DMS53 (cell line): ENCODE results near the gene HLA-DOB.
A peak's percentile ranks its signal among the peaks of the same experiment; 100 is the strongest.

Source experiments
- DNase-seq: peaks from one replicate; lab custom pipeline; 2025; lab: John Stamatoyannopoulos, UW

HLA-DOB gene

DNA sequence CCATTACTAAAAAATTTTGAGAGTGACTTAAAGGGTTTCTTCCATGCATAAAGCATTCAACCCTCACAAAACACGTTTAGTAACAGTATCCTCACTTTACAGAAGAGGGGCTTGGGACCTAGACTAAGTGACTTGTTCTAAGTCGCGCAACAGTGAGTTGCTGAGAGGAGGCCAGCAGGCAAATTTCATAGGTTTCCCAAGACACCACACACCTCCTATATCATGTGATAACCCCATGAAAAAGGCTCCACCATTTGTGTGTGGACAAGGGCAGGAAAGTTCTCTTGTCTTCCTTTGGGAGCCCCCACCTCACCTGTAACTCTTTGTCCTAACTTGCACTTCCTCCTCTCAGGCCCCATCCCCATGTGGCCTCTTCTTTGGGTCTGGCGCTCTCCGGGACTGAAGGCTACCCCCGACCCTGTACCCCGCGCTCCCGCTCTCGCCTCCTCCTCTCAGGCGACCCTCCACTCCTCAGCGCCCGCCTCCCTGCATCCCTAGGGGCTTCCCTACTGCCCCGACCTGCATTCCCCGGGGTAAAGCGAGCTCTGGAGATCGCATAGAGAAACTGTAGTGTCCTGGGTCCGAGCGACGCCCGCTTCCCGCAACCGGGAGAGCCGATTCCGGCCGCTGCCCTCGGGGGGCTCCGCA is 26.7 kb upstream of the HLA-DOB start:
- peak; percentile 51 for DNase-seq

DNA sequence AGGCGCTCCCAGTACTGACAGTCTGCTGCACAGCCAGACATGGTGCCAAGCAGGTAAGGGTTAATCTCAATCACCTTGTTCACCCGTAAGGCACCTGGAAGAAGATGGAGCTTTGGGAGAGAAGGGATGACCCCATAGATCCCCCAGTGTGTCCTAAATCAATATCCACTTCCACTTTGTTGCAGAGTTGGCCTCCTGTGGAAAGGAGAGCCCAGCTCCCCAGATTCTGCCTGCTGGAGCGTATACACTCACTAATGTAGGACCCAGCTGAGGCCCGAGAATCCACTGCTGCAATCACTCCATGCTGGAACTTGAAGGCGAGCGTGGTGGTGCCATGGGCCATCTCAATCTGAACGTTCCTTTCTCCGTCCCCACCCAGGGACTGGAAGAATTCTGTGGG is 25.9 kb upstream of the HLA-DOB start:
- no peak for DNase-seq

- no peak for DNase-seq
Measured at GRCh38 chr6:32842021-32842650, 25.3 kb upstream of the HLA-DOB start.

- no peak for DNase-seq
Measured at GRCh38 chr6:32840604-32841246, 23.9 kb upstream of the HLA-DOB start.

- peak; percentile 5 for DNase-seq
Measured at GRCh38 chr6:32839356-32839755, 22.6 kb upstream of the HLA-DOB start.

- DNase-seq = peak; percentile 96
Measured at GRCh38 chr6:32838114-32838958, 21.5 kb upstream of the HLA-DOB start, which contains the start of gene TAP2. Gene TAP2, minus strand, starts transcription at chr6:32838739. Its CDS starts 506 bp downstream, at chr6:32838233.

- DNase-seq = no peak
Measured at GRCh38 chr6:32837651-32838113, 20.9 kb upstream of the HLA-DOB start.

DNA sequence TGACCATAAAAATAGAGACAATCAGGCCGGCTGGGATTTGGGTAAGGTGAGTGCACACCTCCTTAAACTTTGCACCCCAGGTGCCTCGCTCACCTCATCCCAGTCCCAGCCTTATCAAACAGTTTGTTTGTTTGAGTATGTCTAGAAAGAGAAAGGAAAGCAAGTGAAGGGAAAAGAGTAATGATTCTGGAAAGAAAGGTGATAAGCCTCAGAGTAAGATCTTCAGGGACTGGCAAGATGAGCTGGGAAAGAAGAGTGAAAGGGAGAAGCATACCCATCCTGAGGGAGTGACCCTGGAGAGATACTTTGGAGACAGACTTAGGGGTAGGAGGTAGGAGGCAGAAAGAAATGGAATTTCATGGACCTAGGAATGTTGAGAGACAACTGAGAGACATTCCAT is 20.1 kb upstream of the HLA-DOB start:
- DNase-seq = no peak

DNA sequence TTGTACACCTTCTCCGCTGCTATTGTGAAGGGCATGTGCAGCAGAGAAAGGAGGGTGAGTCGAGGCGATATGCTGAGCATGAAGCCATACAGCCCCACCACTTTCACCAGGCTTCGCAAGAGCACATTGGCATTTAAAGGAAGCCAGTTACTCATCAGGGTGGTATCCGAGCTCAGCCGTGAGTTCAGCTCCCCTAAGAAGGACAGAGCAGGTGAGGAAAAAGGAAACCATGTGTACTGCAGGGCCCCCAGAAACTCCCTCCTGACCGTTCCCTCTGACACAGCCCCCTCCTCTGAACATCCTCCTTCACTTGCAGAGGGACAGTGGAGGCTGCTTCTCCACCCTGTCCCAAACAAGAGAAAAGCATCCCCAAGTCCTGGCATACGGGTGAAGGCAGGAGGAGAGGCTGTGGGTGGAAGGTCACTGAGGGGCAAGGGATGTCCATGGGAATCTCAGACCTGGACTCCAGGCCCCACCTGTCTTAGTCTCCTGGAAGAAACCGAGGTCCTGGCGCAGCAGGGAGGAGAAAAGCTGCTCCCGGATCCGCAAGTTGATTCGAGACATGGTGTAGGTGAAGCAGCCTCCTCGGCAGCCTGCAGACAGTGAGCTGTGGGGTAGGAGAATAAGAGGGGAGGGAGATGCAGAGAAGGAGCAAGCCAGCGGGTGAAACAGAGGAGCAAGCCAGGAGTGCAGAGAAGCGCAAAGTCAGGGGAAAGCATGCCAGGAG is 18.5 kb upstream of the HLA-DOB start:
- DNase-seq = no peak

DNA sequence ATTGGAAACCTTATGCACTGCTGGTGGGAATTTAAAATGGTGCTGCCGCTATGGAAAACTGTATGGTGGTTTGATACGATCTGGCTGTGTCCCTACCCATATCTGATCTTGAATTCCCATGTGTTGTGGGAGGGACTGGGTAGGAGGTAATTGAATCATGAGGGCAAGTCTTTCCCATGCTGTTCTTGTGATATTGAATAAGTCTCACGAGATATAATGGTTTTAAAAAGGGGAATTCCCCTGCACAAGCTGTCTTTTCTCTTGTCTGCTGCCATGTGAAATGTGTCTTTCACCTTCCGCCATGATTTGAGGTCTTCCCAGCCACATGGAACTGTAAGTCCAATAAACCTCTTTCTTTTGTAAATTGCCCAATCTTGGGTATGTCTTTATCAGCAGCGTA is 16.9 kb upstream of the HLA-DOB start:
- DNase-seq = no peak

DNA sequence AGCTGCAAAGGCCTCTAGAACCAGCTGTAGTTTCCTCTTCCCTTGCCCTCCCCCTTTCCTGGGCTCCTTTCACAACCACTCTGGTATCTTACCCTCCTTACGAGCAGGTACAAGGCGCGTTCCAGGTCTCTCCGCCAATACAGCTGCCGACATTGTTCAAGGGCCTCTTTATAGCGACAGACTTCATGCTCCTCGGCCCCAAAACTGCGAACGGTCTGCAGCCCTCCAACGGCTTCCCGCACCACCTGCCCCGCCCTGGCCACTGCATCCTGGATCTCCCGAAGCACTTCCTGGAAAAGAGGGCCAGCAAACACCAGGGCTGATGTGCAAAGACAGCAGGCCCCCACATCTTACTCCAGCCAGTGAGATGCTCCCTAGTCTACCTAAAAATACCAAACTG is 15.7 kb upstream of the HLA-DOB start:
- no peak for DNase-seq

DNA sequence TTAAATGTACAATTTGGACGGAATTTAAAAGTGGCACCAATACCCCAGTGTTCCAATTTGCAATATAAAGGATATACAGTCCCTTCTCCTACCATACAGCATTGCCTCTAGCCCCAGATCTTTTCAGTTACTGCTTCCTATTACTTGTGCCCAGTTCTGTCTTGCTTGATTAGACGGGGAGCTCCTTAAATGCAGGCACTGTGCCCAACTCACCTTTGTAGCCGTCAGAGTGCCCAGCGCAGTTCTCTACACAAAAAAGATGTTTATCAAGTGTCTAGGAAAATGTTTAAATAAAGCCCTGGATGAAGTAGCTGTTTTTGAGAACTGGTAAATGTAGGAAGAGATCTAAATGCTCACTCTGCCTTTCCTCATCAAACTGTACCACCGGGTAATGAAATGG is 14.1 kb upstream of the HLA-DOB start:
- no peak for DNase-seq

GRCh38 chr6:32830017-32830416 is 13.2 kb upstream of the HLA-DOB start:
- no peak for DNase-seq

DNA sequence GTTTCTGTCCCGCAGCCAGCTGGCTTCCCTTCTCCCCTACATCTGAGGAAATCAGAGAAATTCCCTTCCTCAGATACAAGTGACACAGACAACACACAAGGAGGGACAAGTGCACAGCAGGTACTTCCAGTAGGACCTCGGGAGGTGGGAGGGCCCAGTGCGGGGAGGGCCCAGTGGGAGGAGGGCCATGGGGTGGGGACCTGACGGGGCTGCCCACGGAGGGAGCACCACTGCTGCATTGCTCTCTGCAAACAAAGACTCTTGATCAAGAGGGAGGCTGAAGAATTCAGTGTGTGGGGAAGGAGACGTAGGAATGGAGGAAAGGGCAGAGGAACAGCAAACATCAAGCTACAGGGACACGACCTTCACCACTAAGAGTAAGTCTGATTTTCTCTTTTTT is 12.7 kb upstream of the HLA-DOB start:
- DNase-seq = no peak

DNA sequence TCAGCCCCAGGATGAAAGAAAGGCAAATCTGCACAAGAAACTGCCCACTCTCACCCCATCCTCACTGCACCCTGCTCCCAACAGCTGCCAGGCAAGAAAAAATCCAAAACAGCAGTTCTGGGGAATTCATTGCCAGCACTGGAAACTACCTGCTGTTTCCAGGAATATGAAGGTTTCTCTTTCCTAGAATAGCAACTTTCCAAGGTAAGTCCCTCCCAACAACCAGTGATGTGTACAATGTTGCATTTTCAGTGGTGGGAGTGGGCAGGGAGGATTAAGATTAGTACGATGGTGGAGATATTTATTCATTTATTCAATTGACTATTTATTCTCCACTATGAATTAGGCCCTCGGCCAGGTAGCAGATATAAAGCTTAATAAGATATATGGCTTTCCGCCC is 10.2 kb upstream of the HLA-DOB start:
- DNase-seq = no peak

- DNase-seq = peak; percentile 54
Measured at GRCh38 chr6:32825966-32826365, 9.2 kb upstream of the HLA-DOB start.

DNA sequence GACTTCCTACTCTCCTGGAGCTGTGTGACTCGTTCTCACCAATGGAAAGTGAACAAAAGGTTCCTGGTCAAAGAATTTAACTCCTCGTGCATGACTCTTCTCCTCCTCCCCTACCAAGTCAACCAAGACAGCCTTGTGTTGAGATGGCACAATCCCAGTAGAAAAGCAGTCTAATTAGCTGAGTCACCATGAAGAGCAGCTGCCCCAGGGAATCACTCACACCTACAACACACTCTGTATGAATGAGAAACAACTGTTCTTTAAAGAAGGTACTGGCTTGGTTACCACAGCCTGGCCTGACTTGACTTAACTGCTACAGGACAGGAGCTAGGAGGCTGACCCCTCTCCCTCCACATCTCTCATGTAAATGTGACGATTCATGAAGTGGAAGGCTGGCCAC is 2.9 kb upstream of the HLA-DOB start:
- DNase-seq = peak; percentile 73

- no peak for DNase-seq
Measured at GRCh38 chr6:32818867-32819266, 2.1 kb upstream of the HLA-DOB start.

GRCh38 chr6:32815996-32816395 is 806 bp downstream of the HLA-DOB start:
- no peak for DNase-seq

DNA sequence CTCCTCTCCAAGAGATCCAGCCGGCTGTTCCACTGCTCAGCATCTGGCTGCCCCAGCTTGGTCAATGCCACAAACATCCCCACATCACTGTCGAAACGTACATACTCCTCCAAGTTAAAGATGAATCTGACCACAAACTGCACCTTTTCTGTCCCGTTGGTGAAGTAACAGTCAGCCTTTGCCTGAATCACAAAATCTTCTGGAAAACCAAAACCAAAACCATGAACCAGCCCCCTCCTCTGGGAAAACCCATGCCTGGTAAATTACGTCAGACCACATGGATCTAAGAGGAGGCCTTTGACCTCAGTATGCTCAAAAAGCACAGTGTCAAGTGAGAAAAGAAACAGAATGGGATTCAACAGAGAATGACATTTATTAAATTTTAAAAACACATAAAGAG is 1.7 kb downstream of the HLA-DOB start:
- DNase-seq = no peak

DNA sequence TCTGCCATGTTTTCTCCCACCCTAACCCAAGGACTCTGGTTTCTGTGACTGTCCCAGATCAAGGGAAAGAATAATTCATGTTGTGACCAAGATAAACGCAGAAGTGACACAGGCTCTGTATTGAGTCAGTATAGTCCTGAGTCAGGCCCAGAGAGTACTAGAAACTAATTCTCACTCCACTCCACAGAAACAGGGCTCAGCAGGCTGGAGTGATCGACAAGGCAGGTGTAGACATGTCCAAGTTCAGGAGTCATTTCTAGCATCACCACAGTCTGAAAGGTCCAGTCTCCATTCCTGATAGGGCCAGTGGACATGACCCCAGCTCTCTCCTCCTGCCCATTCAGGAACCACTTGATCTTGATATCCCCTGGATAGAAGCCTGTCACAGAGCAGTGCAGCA is 2.7 kb downstream of the HLA-DOB start:
- no peak for DNase-seq

DNA sequence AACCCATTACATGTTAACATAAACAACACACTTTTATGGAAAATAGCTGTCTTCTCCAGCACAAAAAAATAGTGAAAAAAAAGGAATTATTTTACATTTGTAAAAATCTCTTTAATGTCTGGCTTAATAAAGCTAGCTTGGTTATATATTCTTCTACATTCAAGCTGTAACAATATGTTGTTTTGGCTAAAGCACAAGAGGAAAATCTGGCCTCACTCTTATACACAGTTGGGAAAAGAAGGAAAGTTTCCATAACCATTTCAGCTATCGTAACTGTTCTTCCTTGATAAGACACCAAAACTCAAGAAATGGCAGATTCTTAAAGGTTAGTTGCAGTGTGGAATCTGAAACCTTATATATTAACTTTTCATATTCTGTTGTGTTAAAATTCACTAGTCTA is 7.6 kb downstream of the HLA-DOB start:
- DNase-seq = no peak
